HG02588 (cell line): ENCODE results near the gene PIP.
"Not testable (repeated sequence)": the region's sequence is repeated elsewhere in the genome, so short reads cannot be mapped to it uniquely, and the experiment has no call there.

ENCODE experiments used
- ATAC-seq: cut with Tn5 transposase; IDR thresholded peaks from one replicate; pipeline ENCODE4 v1.9.1; 2021; ENCODE audit warnings: mild to moderate bottlenecking, moderate library complexity; ENCODE audit not compliant: unreplicated experiment

PIP gene, protein sequence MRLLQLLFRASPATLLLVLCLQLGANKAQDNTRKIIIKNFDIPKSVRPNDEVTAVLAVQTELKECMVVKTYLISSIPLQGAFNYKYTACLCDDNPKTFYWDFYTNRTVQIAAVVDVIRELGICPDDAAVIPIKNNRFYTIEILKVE

GRCh38 chr7:143131781-143132180, at the start of gene PIP:
TSS of gene PIP (plus strand) at chr7:143132077. CDS start at chr7:143132117, 40 bp downstream.
- ATAC-seq = no peak

- no peak for ATAC-seq
Observed at GRCh38 chr7:143085109-143085508, 46.8 kb upstream of the PIP start.

- not testable (repeated sequence) for ATAC-seq
Observed at GRCh38 chr7:143085610-143086009, 46.3 kb upstream of the PIP start.

- not testable (repeated sequence) for ATAC-seq
Observed at GRCh38 chr7:143088549-143089231, 43.2 kb upstream of the PIP start.

DNA sequence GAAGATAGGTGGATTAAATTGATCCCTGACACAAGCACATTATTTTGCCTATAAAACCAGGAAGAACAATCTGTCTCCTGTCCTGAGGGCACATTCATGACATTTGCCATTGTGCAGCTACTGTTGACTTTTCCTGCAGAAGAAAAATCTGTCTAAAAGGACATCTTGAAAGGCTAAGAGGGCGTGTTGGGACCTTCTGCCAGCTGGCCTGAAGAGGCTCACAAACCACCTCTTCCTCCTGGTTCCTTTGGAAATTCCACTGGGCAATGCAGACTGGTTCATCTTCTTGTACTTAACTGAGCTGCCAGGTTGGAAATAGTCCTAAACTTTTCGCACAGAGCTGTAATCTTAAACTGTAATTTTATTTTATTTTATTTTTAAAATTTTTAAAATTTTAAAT, 35.7 kb upstream of the PIP start:
- no peak for ATAC-seq

- not testable (repeated sequence) for ATAC-seq
Observed at GRCh38 chr7:143099579-143099978, 32.3 kb upstream of the PIP start.

DNA sequence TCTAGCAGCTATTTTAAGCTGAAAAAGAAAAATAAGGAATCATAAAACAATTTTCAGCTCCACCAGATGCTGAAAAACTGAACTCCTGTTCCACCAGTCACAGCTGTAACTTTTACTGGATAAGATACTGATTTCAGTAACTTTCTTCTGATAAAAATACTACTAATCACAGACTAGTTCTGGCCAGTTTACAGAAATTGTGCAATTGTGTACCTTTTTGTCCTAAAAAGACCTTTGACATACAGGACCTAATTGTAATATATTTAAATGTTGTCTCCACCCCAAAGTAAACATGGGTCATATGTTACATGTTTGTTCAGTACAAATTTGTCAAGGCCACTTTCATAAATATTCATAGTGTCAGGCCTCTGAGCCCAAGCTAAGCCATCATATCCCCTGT, 27.1 kb upstream of the PIP start:
- ATAC-seq = no peak

DNA sequence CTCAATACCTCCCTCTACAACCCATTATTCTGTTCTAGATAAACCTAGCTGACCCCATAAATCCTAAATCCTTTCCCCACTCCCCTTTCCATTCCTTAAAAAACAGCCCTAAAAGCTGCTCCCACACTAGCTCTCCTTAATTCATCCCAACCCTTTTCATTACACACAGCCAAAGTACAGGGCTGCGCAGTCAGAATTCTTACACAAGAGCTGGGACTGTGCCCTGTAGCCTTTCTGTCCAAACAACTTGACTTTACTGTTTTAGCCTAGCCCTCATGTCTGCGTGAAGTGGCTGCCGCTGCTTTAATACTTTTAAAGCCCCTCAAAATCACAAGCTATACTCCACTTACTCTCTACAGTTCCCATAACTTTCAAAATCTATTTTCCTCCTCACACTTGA, 23.9 kb upstream of the PIP start:
- not testable (repeated sequence) for ATAC-seq

DNA sequence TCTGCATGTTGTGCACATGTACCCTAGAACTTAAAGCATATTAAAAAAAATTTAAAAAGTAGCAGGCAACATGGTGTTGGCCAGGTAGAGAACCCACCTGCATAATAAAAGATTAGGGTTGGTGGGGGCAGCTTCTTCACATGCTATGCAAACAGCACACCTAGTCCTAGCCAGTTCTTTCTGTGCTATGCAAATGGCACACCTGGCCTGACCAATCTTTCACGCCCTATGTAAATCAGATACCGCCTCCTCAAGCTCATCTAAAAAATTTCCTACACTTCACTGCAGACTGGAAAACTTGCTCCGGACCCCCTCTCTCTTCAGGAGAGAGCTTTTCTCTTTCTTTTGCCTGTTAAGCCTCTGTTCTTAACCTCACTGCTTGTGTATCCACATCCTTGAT, 14.5 kb upstream of the PIP start:
- no peak for ATAC-seq

- no peak for ATAC-seq
Observed at GRCh38 chr7:143120691-143121405, 11.0 kb upstream of the PIP start.

- not testable (repeated sequence) for ATAC-seq
Observed at GRCh38 chr7:143123326-143123725, 8.6 kb upstream of the PIP start.

GRCh38 chr7:143126146-143126545, 5.7 kb upstream of the PIP start:
- no peak for ATAC-seq

DNA sequence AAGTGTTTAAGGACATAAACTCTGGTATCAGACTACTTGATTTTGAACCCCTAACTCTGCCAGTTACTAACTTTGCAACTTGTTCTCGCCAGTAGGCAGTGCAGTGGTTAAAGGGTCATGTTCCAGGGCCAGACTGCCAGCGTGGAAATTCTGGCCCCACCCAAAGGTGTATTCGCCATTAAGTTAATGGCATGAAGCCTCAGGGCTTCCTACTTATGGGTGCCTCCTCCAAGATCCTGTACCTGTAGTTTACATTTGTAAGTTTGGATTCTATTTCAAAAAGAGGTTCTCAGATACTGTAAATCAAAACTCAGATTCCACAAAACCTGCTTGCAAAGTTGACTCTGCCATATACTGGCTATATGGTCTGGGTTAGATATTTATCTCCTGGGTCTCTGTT, 2.8 kb upstream of the PIP start:
- ATAC-seq = no peak

GRCh38 chr7:143129477-143129876, 2.4 kb upstream of the PIP start:
- no peak for ATAC-seq

DNA sequence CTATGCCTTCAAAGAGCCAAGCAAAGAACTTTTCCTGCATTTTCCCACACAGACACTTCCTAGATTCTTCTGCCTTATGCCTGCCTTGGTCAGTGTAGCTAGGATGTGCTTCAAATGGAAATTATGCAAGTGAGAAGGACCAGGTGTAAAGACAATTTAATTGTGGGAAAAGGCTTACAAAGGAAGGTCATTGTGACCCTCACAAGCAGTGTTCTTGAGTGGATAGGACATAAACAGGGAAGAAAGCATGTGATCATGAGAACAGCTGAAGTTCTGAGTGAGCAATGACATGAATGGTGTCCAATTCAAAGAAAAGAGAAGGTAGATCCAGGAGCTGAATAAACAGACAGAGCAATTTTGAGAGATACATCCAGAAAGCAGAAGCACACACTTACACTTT, 1.3 kb upstream of the PIP start:
- ATAC-seq = no peak

- ATAC-seq = no peak
Observed at GRCh38 chr7:143147070-143147469, 15.2 kb downstream of the PIP start.

DNA sequence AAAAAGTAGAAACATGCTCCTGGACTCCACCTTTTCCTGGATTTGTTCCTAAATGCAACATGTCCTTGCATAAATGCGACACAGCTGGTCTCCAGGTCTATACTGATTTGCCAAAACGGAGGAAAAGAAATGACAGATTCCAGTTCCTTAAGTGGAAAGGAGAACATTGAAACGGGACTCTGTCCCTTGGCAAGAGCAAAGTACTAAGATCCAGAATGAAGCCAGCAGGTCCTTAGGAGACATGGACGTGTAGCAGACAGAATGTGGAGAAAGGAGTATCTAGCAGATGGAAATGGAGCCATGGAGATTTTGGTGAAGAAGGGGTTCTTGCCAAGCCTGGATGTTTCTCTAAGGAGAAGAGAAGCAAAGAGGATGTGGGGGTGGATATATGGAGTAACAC, 16.2 kb downstream of the PIP start:
- ATAC-seq = no peak

DNA sequence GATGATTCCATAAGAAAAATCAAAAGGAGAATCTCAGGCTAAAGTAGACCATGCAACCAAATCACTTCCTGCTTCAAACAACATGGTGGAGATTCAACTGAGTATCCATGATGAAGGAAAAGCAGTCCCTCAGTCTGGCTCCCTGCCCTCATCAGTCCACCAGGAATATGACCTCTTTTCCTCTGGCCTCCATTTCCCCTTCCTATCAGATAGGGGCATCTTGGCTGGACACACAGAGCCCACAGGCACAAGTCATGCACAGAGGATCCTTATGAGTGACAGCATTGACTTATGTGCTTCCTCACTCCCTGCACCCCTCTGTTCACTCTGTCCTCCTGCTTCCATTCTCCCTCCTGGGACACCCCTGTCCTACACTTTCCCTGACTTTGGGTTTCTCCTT, 16.8 kb downstream of the PIP start:
- no peak for ATAC-seq

GRCh38 chr7:143150696-143151095, 18.8 kb downstream of the PIP start:
- not testable (repeated sequence) for ATAC-seq

DNA sequence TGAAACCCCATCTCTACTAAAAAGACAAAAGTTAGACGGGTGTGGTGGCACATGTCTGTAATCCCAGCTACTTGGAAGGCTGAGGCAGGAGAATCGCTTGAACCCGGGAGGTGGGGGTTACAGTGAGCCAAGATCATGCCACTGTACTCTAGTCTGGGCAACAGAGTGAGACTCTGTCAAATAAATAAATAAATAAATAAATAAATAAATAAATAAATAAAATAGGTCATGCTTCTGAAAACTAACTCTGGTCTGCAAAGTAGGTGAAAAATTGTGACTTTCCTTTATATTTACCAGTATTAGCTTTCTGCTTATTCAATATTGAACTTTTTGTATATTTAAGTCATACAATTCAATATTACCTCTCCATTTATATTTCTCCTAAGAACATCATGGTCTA, 26.7 kb downstream of the PIP start:
- ATAC-seq = not testable (repeated sequence)

DNA sequence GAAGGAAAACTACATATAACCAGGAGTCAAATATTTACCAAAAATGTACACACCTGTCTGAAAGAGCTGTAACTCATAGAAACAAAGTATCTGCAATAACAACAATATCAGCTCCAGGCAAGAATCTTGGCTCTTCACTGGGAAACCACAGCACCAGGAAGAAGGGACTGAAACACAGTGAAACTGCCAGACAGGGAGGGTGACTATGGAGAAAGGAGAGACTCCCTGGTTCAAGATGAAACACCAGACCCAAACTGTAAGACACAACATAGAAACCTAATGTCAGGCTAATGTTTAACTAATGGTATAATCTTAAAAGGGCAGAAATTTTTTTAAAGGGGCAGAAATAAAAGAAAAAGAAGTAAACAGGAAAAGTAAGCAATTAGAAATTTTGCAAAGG, 39.8 kb downstream of the PIP start:
- no peak for ATAC-seq

DNA sequence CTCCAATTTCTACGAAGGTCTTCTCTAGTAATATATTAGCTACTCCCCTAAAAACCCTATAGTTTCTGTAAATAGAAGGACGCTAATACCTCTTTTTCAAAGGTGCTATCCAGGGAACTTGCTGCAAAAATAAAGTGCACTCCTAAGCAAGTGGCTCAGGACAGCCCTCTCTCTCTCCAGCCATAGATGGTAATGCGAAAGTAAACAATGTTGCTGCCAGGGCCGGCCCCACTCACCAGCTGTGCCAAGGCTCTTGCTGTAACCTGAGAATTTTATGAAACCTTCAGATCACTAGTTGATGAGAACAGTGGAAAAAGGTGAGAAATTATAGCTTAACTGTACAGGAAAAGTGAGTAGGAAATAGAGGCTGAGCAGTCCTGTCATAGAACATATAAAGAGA, 40.5 kb downstream of the PIP start:
- ATAC-seq = no peak
